OCI-M1 (cell line): ENCODE measurements around the gene SCN4A.
"Not testable (repeated sequence)": the region's sequence is repeated elsewhere in the genome, so short reads cannot be mapped to it uniquely, and the experiment has no call there.

ENCODE experiments used
- DNase-seq: peaks from one replicate; lab custom pipeline; 2025; lab: John Stamatoyannopoulos, UW

SCN4A gene

GRCh38 chr17:63916566-63917185 lies 56.0 kb downstream of the SCN4A start:
- no peak for DNase-seq

- DNase-seq, result not testable (repeated sequence)
These were observed 57.0 kb downstream of the SCN4A start for GRCh38 chr17:63915753-63916152.

GRCh38 chr17:63914471-63914870 lies 58.2 kb downstream of the SCN4A start:
- DNase-seq, result no peak

- DNase-seq, result peak; percentile 60
These were observed 61.0 kb downstream of the SCN4A start for GRCh38 chr17:63911657-63912100.

- DNase-seq, result no peak
These were observed 61.6 kb downstream of the SCN4A start, which contains the start of gene CSHL1 for GRCh38 chr17:63911041-63911635. CSHL1 (minus strand) TSS chr17:63911258; CDS start chr17:63911196, 62 bp downstream.

- no peak for DNase-seq
These were observed 62.6 kb downstream of the SCN4A start for GRCh38 chr17:63910096-63910495.

- not testable (repeated sequence) for DNase-seq
These were observed 63.1 kb downstream of the SCN4A start for GRCh38 chr17:63909586-63909985.

GRCh38 chr17:63907161-63907778 lies 65.4 kb downstream of the SCN4A start:
- DNase-seq, result peak; percentile 49

GRCh38 chr17:63904796-63905195 lies 67.9 kb downstream of the SCN4A start:
- not testable (repeated sequence) for DNase-seq

GRCh38 chr17:63903787-63904201 lies 68.9 kb downstream of the SCN4A start:
- peak; percentile 66 for DNase-seq

- not testable (repeated sequence) for DNase-seq
These were observed 70.7 kb downstream of the SCN4A start for GRCh38 chr17:63901971-63902370.

- not testable (repeated sequence) for DNase-seq
These were observed 73.6 kb downstream of the SCN4A start for GRCh38 chr17:63898899-63899798.

- DNase-seq, result not testable (repeated sequence)
These were observed 76.0 kb downstream of the SCN4A start, which contains the start of gene CSH1 for GRCh38 chr17:63896524-63897354. CSH1 (minus strand) TSS chr17:63896574; CDS start chr17:63896511, 63 bp downstream.

- not testable (repeated sequence) for DNase-seq
These were observed 77.9 kb downstream of the SCN4A start for GRCh38 chr17:63894821-63895220.

- not testable (repeated sequence) for DNase-seq
These were observed 78.7 kb downstream of the SCN4A start for GRCh38 chr17:63894021-63894420.

- DNase-seq, result not testable (repeated sequence)
These were observed 80.2 kb downstream of the SCN4A start for GRCh38 chr17:63892316-63893037.

- DNase-seq, result peak; percentile 78
These were observed 83.5 kb downstream of the SCN4A start for GRCh38 chr17:63889026-63889848.
